Fibroblast of lung (primary cell): Measurements from ENCODE around the gene SRSF5. TPM values are rescaled to one million over a fixed set of nuclear protein-coding genes. Genes with fewer than 3 reads are reported as not detected.

Experiments used
- DNase-seq, 2 donors: peaks; one replicate each; pipeline versions ENCODE4 v3.0.0 to v3.0.0-alpha.2; 2010; ENCODE audit warnings: low read depth in 2 of 2
- H2AFZ ChIP-seq: 2 replicates; pipeline ENCODE4 v1.5.1; 2012; ENCODE audit warnings: low read length, control low read depth, inconsistent platforms
- H3K27ac ChIP-seq: 2 replicates; pipeline ENCODE4 v1.5.1; 2011; ENCODE audit warnings: low read length, control low read depth; ENCODE audit not compliant: insufficient read depth
- H3K27me3 ChIP-seq: 2 replicates; pipeline ENCODE4 v1.5.1; 2011; ENCODE audit warnings: mild to moderate bottlenecking, low read length; ENCODE audit not compliant: control insufficient read depth, insufficient read depth
- H3K36me3 ChIP-seq: 2 replicates; pipeline ENCODE4 v1.5.1; 2011; ENCODE audit warnings: low read length; ENCODE audit not compliant: control insufficient read depth, insufficient read depth
- H3K4me1 ChIP-seq: 2 replicates; pipeline ENCODE4 v1.5.1; 2011; ENCODE audit warnings: low read length; ENCODE audit not compliant: control insufficient read depth, insufficient read depth; ENCODE audit errors: extremely low read depth
- H3K4me2 ChIP-seq: 2 replicates; pipeline ENCODE4 v1.5.1; 2011; ENCODE audit warnings: low read length, control low read depth; ENCODE audit not compliant: insufficient read depth; ENCODE audit errors: extremely low read depth
- H3K4me3 ChIP-seq, 4 experiments: fragments of 200-600 bp in 1 of 4; sonication (generic) in 1 of 4; replicated peaks in 1 of 4; 2 replicates each; pipeline ENCODE4 v1.5.1; 2011 to 2016; ENCODE audit warnings: low read length in 4 of 4, low read depth in 3 of 4, mild to moderate bottlenecking in 3 of 4, control low read depth in 2 of 4, inconsistent platforms in 1 of 4, mixed read lengths in 1 of 4; ENCODE audit not compliant: insufficient read depth in 1 of 4; ENCODE audit errors: control extremely low read depth in 1 of 4
- H3K79me2 ChIP-seq: 2 replicates; pipeline ENCODE4 v1.5.1; 2012; ENCODE audit warnings: mild to moderate bottlenecking, low read length, inconsistent platforms; ENCODE audit not compliant: control insufficient read depth, insufficient read depth
- H3K9ac ChIP-seq: 2 replicates; pipeline ENCODE4 v1.5.1; 2011; ENCODE audit warnings: mild to moderate bottlenecking, low read length, control low read depth; ENCODE audit not compliant: insufficient read depth
- H3K9me3 ChIP-seq: 2 replicates; pipeline ENCODE4 v1.5.1; 2012; ENCODE audit warnings: low read depth, low read length; ENCODE audit not compliant: control insufficient read depth, insufficient read depth
- H4K20me1 ChIP-seq: 2 replicates; pipeline ENCODE4 v1.5.1; 2011; ENCODE audit warnings: low read length; ENCODE audit not compliant: control insufficient read depth, insufficient read depth; ENCODE audit errors: extremely low read depth
- CTCF ChIP-seq, 2 donors: IDR thresholded peaks in 1 of 2; conservative IDR thresholded peaks in 1 of 2; 1 replicate in 1 of 2; 2 replicates in 1 of 2; pipeline ENCODE4 v1.5.1; 2011 to 2012; ENCODE audit warnings: low read length in 2 of 2, control low read depth in 1 of 2, inconsistent platforms in 1 of 2, low read depth in 1 of 2, mild to moderate bottlenecking in 1 of 2
- EZH2 ChIP-seq: IDR thresholded peaks from 2 replicates; pipeline ENCODE4 v1.5.1; 2012; ENCODE audit warnings: low read length, control low read depth, mild to moderate bottlenecking; ENCODE audit errors: missing control alignments
- polyA plus RNA-seq, 2 donors: library from polyadenylated mRNA; depleted of rRNA in 1 of 2; stranded (reverse) in 1 of 2; unstranded in 1 of 2; fragments of >200 nt; gene quantifications; 2 replicates each; pipeline ENCODE4 v1.2.1, GENCODE V29; 2011 to 2012; ENCODE audit warnings: missing spikeins in 1 of 2
- total RNA-seq: library from RNA; depleted of rRNA; stranded (reverse); fragments of >200 nt; gene quantifications from 2 replicates; pipeline ENCODE4 v1.2.1, GENCODE V29; 2014

SRSF5 gene
- total and polyA plus RNA-seq, 2 donors (not counting 1 experiment from before 2014, with no cell fraction given): 141 to 283 TPM

- no peaks in the 10 kb centered on the region for H3K79me2 ChIP-seq
- H3K36me3 ChIP-seq: no peaks in the 10 kb centered on the region
- no peaks in the 10 kb centered on the region for H3K27me3 ChIP-seq
- no peak overlapping the region for H3K9ac ChIP-seq
- H3K9me3 ChIP-seq: no peaks in the 10 kb centered on the region
- no peak for DNase-seq
- H3K27ac ChIP-seq: no peak overlapping the region
- H2AFZ ChIP-seq: no peak overlapping the region
- H3K4me3 ChIP-seq: no peak overlapping the region
- H3K4me2 ChIP-seq: no peak overlapping the region
- no peaks in the 10 kb centered on the region for H3K4me1 ChIP-seq
- no peak for TF ChIP-seq CTCF (conservative IDR thresholded peaks at IDR 0.05 in 1 of 2, IDR thresholded peaks at IDR 0.05 in 1 of 2; ENCODE audit: low read depth in 1 of 2, low read length in 2 of 2)
- no peak for TF ChIP-seq EZH2
- H4K20me1 ChIP-seq: no peaks in the 10 kb centered on the region
Observed at GRCh38 chr14:69819607-69820006, 52.7 kb downstream of the SRSF5 start.

GRCh38 chr14:69820991-69821390 lies 54.0 kb downstream of the SRSF5 start:
- Histone ChIP-seq H3K4me1 (no peaks in the 10 kb centered on the region), H3K4me3 (no peak overlapping the region), H2AFZ (no peak overlapping the region), H3K27me3 (no peaks in the 10 kb centered on the region), H3K27ac (no peak overlapping the region), H3K9ac (no peak overlapping the region), H3K36me3 (no peaks in the 10 kb centered on the region), H4K20me1 (no peaks in the 10 kb centered on the region), H3K4me2 (no peak overlapping the region), H3K9me3 (no peaks in the 10 kb centered on the region), H3K79me2 (no peaks in the 10 kb centered on the region)
- TF ChIP-seq EZH2 (no peak), CTCF (conservative IDR thresholded peaks at IDR 0.05 in 1 of 2, IDR thresholded peaks at IDR 0.05 in 1 of 2; ENCODE audit: low read depth in 1 of 2, low read length in 2 of 2) (no peak)
- DNase-seq: no peak

Other genes starting within 250 kb of the SRSF5 start
- not detected in 2 replicates for gene CCDC177, start 192.3 kb upstream of the SRSF5 start, total RNA-seq
- not detected in 2 replicates for gene CCDC177, start 192.3 kb upstream of the SRSF5 start, polyA plus RNA-seq
- gene SUSD6, start 155.5 kb upstream of the SRSF5 start, total RNA-seq: 5.6 and 9.1 TPM in 2 replicates
- gene SUSD6, start 155.5 kb upstream of the SRSF5 start, polyA plus RNA-seq: 9.2 and 11.4 TPM in 2 replicates
- not detected in 2 replicates for gene SLC10A1, start 30.1 kb downstream of the SRSF5 start, total RNA-seq
- gene SLC10A1, start 30.1 kb downstream of the SRSF5 start, polyA plus RNA-seq: not detected in 2 replicates
- gene SMOC1, start 112.3 kb downstream of the SRSF5 start, total RNA-seq: not detected in 2 replicates
- gene SMOC1, start 112.3 kb downstream of the SRSF5 start, polyA plus RNA-seq: 0.05 and 0.06 TPM in 2 replicates